Neural progenitor cell (in vitro differentiated cells): Measurements from ENCODE around the gene UPB1.

Experiments used
- EZH2phosphoT487 ChIP-seq: fragments of 200-600 bp; sonication (generic); IDR thresholded peaks from 2 replicates; pipeline ENCODE4 v1.6.1; 2017; ENCODE audit warnings: antibody characterized with exemption
- TF ChIP-seq, protein P1 (sequence below): fragments of 200-600 bp; sonication (generic); IDR thresholded peaks from 2 replicates; pipeline ENCODE4 v1.5.1; 2017; ENCODE audit warnings: antibody characterized with exemption, mild to moderate bottlenecking

GRCh38 chr22:24518771-24519485, 23.8 kb downstream of the UPB1 start:
- TF ChIP-seq EZH2phosphoT487 = no peak
- TF ChIP-seq, protein P1, sequence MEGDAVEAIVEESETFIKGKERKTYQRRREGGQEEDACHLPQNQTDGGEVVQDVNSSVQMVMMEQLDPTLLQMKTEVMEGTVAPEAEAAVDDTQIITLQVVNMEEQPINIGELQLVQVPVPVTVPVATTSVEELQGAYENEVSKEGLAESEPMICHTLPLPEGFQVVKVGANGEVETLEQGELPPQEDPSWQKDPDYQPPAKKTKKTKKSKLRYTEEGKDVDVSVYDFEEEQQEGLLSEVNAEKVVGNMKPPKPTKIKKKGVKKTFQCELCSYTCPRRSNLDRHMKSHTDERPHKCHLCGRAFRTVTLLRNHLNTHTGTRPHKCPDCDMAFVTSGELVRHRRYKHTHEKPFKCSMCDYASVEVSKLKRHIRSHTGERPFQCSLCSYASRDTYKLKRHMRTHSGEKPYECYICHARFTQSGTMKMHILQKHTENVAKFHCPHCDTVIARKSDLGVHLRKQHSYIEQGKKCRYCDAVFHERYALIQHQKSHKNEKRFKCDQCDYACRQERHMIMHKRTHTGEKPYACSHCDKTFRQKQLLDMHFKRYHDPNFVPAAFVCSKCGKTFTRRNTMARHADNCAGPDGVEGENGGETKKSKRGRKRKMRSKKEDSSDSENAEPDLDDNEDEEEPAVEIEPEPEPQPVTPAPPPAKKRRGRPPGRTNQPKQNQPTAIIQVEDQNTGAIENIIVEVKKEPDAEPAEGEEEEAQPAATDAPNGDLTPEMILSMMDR = no peak
